GM23248 (cell line): ENCODE data around the gene HUWE1.

ENCODE experiments used
- EZH2 ChIP-seq: fragments of 200-600 bp; sonication (generic); IDR thresholded peaks from 2 replicates; pipeline ENCODE4 v1.6.1; 2018; ENCODE audit warnings: antibody characterized with exemption, mild to moderate bottlenecking; ENCODE audit not compliant: insufficient read depth, poor library complexity, severe bottlenecking
- EZH2phosphoT487 ChIP-seq: fragments of 200-600 bp; sonication (generic); IDR thresholded peaks from 2 replicates; pipeline ENCODE4 v1.6.1; 2018; ENCODE audit warnings: antibody characterized with exemption, moderate library complexity, mild to moderate bottlenecking, low read depth; ENCODE audit not compliant: insufficient read depth

DNA sequence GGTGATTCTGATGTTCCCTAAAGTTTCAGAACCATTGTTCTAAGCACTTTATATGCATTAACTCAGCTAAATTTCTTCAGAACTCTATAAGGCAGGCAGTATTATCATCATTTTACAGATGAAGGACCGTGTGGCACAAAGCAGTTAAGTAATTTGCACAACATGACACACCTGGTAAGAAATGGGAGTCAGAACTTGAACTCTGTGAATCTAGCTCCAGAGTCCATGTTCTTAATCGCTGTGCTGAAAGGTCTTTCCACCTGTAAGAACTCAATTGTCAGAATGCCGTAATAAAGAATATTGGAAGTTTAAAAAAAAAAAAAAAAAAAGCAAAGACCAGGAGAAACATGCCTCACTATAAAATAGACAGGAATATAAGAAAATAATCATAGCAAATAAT is 9.2 kb downstream of the HUWE1 start:
- TF ChIP-seq EZH2phosphoT487 (no peak), EZH2 (no peak)
